Measurements from ENCODE around the gene UBXN7. TPM values are rescaled to one million over a fixed set of nuclear protein-coding genes. Genes with fewer than 3 reads are reported as not detected.

Gene UBXN7
- total RNA-seq, 1 experiment from 2014 or later: 67.0 TPM

GRCh38 chr3:196323016-196323415 is 109.2 kb downstream of the UBXN7 start:
- no peak for ATAC-seq
- no peak overlapping the region for H3K27ac ChIP-seq (ENCODE audit: low read depth, low read length)
- no peaks in the 10 kb centered on the region for H4K20me1 ChIP-seq (ENCODE audit: insufficient read depth)

GRCh38 chr3:196321162-196321561 is 111.1 kb downstream of the UBXN7 start:
- RAD21 ChIA-PET (ENCODE audit: low non-redundant PET in 1 of 2, low total read pairs in 2 of 2, uncharacterized antibody in 2 of 2, unreplicated experiment in 2 of 2): no interaction called here
- ATAC-seq: no peak
- H3K27me3 ChIP-seq (ENCODE audit: insufficient read depth, low read length): no peaks in the 10 kb centered on the region
- CTCF ChIA-PET: no interaction called here
- POLR2A ChIA-PET: no interaction called here
- H3K36me3 ChIP-seq (ENCODE audit: control insufficient read depth in 1 of 2, insufficient read depth in 2 of 2, low read length in 2 of 2): no peaks in the 10 kb centered on the region
- DNase-seq (ENCODE audit: low read depth, low spot score): no peak
- no peak overlapping the region for H2AFZ ChIP-seq (ENCODE audit: low read depth, low read length, poor library complexity, severe bottlenecking)
- no peaks in the 10 kb centered on the region for H4K20me1 ChIP-seq (ENCODE audit: insufficient read depth)
- H3K4me2 ChIP-seq (ENCODE audit: low read length): no peak overlapping the region
- TF ChIP-seq CBX3 (IDR thresholded peaks at IDR 0.05; ENCODE audit: low read depth) (no peak), POLR2A (IDR thresholded peaks at IDR 0.05; ENCODE audit: borderline replicate concordance, extremely low read depth, insufficient read depth, insufficient read length) (no peak), SIN3A (IDR thresholded peaks at IDR 0.05; ENCODE audit: low read depth) (no peak), ATF3 (IDR thresholded peaks at IDR 0.05) (no peak), RAD21 (IDR thresholded peaks at IDR 0.05; ENCODE audit: low read depth) (no peak), EGR1 (IDR thresholded peaks at IDR 0.05; ENCODE audit: low read depth) (no peak), YY1 (IDR thresholded peaks at IDR 0.05; ENCODE audit: extremely low read depth, insufficient replicate concordance, low read depth, low read length) (no peak), ZNF274 (IDR thresholded peaks at IDR 0.05; ENCODE audit: low read depth, low read length) (no peak), ELF1 (IDR thresholded peaks at IDR 0.05; ENCODE audit: borderline replicate concordance, low read depth) (no peak), ZFX (IDR thresholded peaks at IDR 0.05) (no peak)
- BruUV-seq (replicated peaks): no TSS peak
- H3K4me1 ChIP-seq (ENCODE audit: control insufficient read depth in 1 of 2, insufficient read depth in 2 of 2, low read length in 2 of 2): peaks cover 5 to 28% of the 10 kb centered on the region in 2 experiments; a peak in 3 of 4 replicates
- peaks cover 13% of the 10 kb centered on the region for H3K79me2 ChIP-seq (ENCODE audit: insufficient read depth, low read length)
- intact Hi-C loops (cut with micrococcal nuclease): loop anchor here (1.0 kb wide), 1 partner anchor 32 kb away; no protein-coding TSS in a partner anchor
- no peak overlapping the region for H3K9ac ChIP-seq (ENCODE audit: low read length)
- H3K4me3 ChIP-seq (replicated peaks in 1 of 2; ENCODE audit: low read depth in 1 of 2, low read length in 2 of 2): no peak overlapping the region
- no peak overlapping the region for H3K27ac ChIP-seq (ENCODE audit: low read depth, low read length)
- H3K9me2 ChIP-seq (ENCODE audit: insufficient read depth): no peaks in the 10 kb centered on the region
- no peaks in the 10 kb centered on the region for H3K9me3 ChIP-seq (ENCODE audit: control insufficient read depth in 1 of 2, insufficient read depth in 1 of 2, low read depth in 1 of 2, low read length in 2 of 2)

More at GRCh38 chr3:196323016-196323415, 109.2 kb downstream of the UBXN7 start:
- CTCF ChIA-PET: no interaction called here
- no peaks in the 10 kb centered on the region for H3K27me3 ChIP-seq (ENCODE audit: insufficient read depth, low read length)
- no peaks in the 10 kb centered on the region for H3K79me2 ChIP-seq (ENCODE audit: insufficient read depth, low read length)
- no peak overlapping the region for H3K9ac ChIP-seq (ENCODE audit: low read length)
- H3K4me2 ChIP-seq (ENCODE audit: low read length): no peak overlapping the region
- no peaks in the 10 kb centered on the region for H3K36me3 ChIP-seq (ENCODE audit: control insufficient read depth in 1 of 2, insufficient read depth in 2 of 2, low read length in 2 of 2)
- TF ChIP-seq ZBTB33 (IDR thresholded peaks at IDR 0.05; ENCODE audit: extremely low read depth, insufficient replicate concordance, low read length) (no peak), POLR2A (IDR thresholded peaks at IDR 0.05; ENCODE audit: borderline replicate concordance, extremely low read depth, insufficient read depth, insufficient read length) (no peak)
- intact Hi-C loops (cut with micrococcal nuclease): no loop called here
- no peaks in the 10 kb centered on the region for H3K9me2 ChIP-seq (ENCODE audit: insufficient read depth)
- no peak for DNase-seq (ENCODE audit: low read depth, low spot score)
- peaks cover 5 to 21% of the 10 kb centered on the region in 2 experiments; a peak in 3 of 4 replicates for H3K4me1 ChIP-seq (ENCODE audit: control insufficient read depth in 1 of 2, insufficient read depth in 2 of 2, low read length in 2 of 2)
- H3K4me3 ChIP-seq (replicated peaks in 1 of 2; ENCODE audit: low read depth in 1 of 2, low read length in 2 of 2): no peak overlapping the region
- H3K9me3 ChIP-seq (ENCODE audit: control insufficient read depth in 1 of 2, insufficient read depth in 1 of 2, low read depth in 1 of 2, low read length in 2 of 2): no peaks in the 10 kb centered on the region
- BruUV-seq (replicated peaks): no TSS peak
- no peak overlapping the region for H2AFZ ChIP-seq (ENCODE audit: low read depth, low read length, poor library complexity, severe bottlenecking)
- POLR2A ChIA-PET: no interaction called here
- RAD21 ChIA-PET (ENCODE audit: low non-redundant PET in 1 of 2, low total read pairs in 2 of 2, uncharacterized antibody in 2 of 2, unreplicated experiment in 2 of 2): no interaction called here
